T-helper 17 cell (primary cell): ENCODE results near the gene CCDC138. TPM values are rescaled to one million over a fixed set of nuclear protein-coding genes. Genes with fewer than 3 reads are reported as not detected.

ENCODE experiments used
- ATAC-seq: fragments of 150-1000 bp; cut with Tn5 transposase; 2 replicates; pipeline ENCODE4 v1.10.0; 2021; ENCODE audit warnings: mild to moderate bottlenecking, moderate library complexity
- DNase-seq, 3 donors: peaks; one replicate each; pipeline versions ENCODE4 v3.0.0 to v3.0.0-alpha.2; 2020 to 2021
- H3K9me3 ChIP-seq: one replicate; pipeline ENCODE4 v1.7.0; 2013; ENCODE audit warnings: low read length, mild to moderate bottlenecking; ENCODE audit not compliant: control insufficient read depth, poor library complexity, severe bottlenecking
- H3K27ac Mint-ChIP-seq: one replicate; pipeline ENCODE4 v1.8.0; 2022; ENCODE audit warnings: mild to moderate bottlenecking, moderate library complexity, mixed read lengths
- H3K27me3 Mint-ChIP-seq: one replicate; pipeline ENCODE4 v1.8.0; 2022; ENCODE audit warnings: mixed read lengths
- H3K36me3 Mint-ChIP-seq: one replicate; pipeline ENCODE4 v1.8.0; 2022; ENCODE audit warnings: low read depth, mixed read lengths
- H3K4me1 Mint-ChIP-seq: one replicate; pipeline ENCODE4 v1.8.0; 2022; ENCODE audit warnings: mild to moderate bottlenecking, mixed read lengths
- H3K4me3 Mint-ChIP-seq: one replicate; pipeline ENCODE4 v1.8.0; 2022; ENCODE audit warnings: mild to moderate bottlenecking, moderate library complexity, mixed read lengths
- total RNA-seq, 4 donors: library from RNA in 2 of 4; stranded (reverse) in 2 of 4; gene quantifications; one replicate each; pipeline ENCODE4 v1.2.3 and lab custom pipeline; 2022 to 2026

CCDC138 gene
- total RNA-seq, 2 donors from 2014 or later: 2.2 to 4.1 TPM

DNA sequence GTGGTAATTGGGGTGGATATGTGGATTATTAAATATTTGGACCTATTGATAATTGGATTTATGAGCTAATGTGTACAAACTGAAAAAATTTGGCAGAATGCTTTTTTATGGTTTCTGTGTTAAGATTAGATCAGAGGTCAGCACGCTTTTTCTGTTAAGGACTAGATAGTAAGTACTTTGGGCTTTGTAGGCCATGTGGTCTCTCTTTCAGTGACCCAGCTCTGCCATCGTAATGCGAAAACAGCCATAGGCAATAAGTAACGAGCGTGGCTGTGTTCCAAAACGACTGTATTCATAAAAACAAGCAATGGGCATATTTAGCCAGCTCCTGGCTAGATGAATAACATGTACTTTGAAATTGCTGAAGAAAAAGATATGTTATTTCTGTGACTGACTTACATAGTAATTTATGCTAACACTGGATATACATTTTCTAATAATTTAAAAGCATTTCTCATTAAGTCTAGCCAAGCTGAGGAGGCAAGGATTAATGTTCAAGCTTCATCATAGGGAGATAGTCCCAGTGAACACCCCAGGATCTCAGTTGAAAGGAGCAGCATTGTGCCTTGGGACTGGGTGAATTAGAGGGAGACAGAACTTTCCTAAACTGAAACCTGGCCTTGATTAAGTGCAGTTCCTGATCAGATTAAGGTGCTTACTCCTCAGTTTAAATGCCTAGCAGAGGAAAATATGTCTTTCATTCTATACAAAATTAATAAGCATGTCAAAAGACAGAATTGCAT lies 20.0 kb downstream of the CCDC138 start:
- Mint-ChIP-seq H3K27me3 (no peaks in the 10 kb centered on the region), H3K36me3 (peaks cover 7% of the 10 kb centered on the region), H3K27ac (no peak overlapping the region), H3K4me1 (peaks cover 5% of the 10 kb centered on the region), H3K4me3 (no peak overlapping the region)
- no peaks in the 10 kb centered on the region for H3K9me3 ChIP-seq
- no peak for DNase-seq
- no peak for ATAC-seq

DNA sequence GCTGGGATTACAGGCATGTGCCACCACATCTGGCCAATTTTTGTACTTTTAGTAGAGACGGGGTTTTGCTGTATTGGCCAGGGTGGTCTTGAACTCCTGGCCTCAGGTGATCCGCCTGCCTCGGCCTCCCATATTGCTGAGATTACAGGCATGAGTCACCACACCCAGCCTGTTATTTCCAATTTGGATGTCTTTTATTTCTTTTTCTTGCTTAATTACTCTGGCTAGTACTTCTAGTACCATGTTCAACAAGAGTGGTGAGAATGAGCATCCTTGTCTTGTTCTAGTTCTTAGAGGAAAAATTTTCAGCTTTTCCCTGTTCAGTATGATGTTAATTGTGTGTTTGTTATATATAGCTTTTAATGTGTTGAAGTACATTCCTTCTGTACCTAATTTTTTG lies 23.4 kb downstream of the CCDC138 start:
- H3K4me3 Mint-ChIP-seq: no peak overlapping the region
- no peak for DNase-seq
- ATAC-seq: no peak
- H3K27me3 Mint-ChIP-seq: no peaks in the 10 kb centered on the region
- no peaks in the 10 kb centered on the region for H3K9me3 ChIP-seq
- H3K4me1 Mint-ChIP-seq: peaks cover 5% of the 10 kb centered on the region
- H3K36me3 Mint-ChIP-seq: peaks cover 8% of the 10 kb centered on the region
- no peak overlapping the region for H3K27ac Mint-ChIP-seq

- peaks cover 2% of the 10 kb centered on the region for H3K4me1 Mint-ChIP-seq
- H3K27me3 Mint-ChIP-seq: no peaks in the 10 kb centered on the region
- H3K9me3 ChIP-seq: no peaks in the 10 kb centered on the region
- ATAC-seq (no peak), DNase-seq (no peak)
- H3K36me3 Mint-ChIP-seq: peaks cover 5% of the 10 kb centered on the region
- H3K27ac Mint-ChIP-seq: no peak overlapping the region
- no peak overlapping the region for H3K4me3 Mint-ChIP-seq
Observed at GRCh38 chr2:108810993-108811957, 24.7 kb downstream of the CCDC138 start.

DNA sequence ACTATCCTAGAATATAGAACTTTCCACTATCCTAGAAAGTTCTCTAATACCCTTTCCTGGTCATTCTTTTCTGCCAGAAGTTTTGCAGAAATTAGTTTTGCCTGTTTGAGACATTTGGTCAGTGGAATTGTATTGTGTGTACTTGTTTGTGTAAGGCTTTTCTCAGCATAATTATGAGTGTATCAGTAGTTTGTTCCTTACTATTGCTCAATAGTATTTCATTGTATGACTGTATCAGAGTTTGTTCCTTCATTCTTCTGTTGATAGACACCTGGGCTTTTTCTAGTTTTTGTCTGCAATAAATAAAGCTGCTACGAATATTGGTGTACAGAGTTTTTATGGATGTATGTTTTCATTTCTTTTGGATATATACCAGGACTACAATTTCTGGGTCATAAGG lies 27.2 kb downstream of the CCDC138 start:
- H3K27ac Mint-ChIP-seq: no peak overlapping the region
- DNase-seq (no peak), ATAC-seq (no peak)
- H3K4me1 Mint-ChIP-seq: no peaks in the 10 kb centered on the region
- H3K4me3 Mint-ChIP-seq: no peak overlapping the region
- no peaks in the 10 kb centered on the region for H3K9me3 ChIP-seq
- no peaks in the 10 kb centered on the region for H3K27me3 Mint-ChIP-seq
- H3K36me3 Mint-ChIP-seq: peaks cover 3% of the 10 kb centered on the region

DNA sequence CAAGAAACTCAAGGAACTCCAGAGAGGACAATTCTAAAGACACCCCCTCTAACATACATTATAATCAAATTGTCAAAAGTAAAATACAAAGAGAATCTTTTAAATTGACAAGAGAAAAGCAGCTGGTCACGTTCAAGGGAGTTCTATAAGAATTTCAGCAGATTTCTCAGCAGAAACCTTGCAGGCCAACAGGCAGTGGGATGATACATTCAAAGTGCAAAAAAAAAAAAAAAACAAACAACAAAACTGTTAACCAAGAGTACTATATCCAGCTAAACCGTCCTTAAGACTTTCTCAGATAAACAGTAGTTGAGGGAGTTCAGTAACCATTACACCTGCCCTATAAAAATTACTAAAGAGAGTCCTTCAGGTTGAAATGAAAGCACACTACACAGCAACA lies 33.9 kb downstream of the CCDC138 start:
- H3K9me3 ChIP-seq: peaks cover 5% of the 10 kb centered on the region
- Mint-ChIP-seq H3K27me3 (no peaks in the 10 kb centered on the region), H3K4me3 (no peak overlapping the region), H3K27ac (no peak overlapping the region), H3K36me3 (peaks cover 3% of the 10 kb centered on the region), H3K4me1 (no peaks in the 10 kb centered on the region)
- ATAC-seq (no peak), DNase-seq (no peak)

DNA sequence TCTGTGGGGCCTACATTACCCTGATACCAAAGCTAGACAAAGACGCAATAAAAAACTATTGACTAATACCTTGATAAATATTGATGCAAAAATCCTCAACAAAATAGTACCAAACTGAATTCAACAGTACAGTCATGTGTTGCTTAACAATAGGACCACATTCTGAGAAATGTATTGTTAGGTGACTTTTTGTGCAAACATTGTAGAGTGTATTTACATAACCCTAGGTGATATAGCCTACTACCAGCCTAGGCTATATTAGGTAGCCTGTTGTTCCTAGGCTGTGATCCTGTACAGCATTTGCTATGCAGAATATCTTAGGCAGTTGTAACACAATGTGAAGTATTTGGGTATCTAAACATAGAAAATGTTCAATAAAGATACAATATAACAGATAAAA lies 36.7 kb downstream of the CCDC138 start:
- ATAC-seq (no peak), DNase-seq (no peak)
- no peak overlapping the region for H3K4me3 Mint-ChIP-seq
- peaks cover 3% of the 10 kb centered on the region for H3K36me3 Mint-ChIP-seq
- H3K27ac Mint-ChIP-seq: no peak overlapping the region
- H3K9me3 ChIP-seq: peaks cover 5% of the 10 kb centered on the region
- H3K4me1 Mint-ChIP-seq: no peaks in the 10 kb centered on the region
- H3K27me3 Mint-ChIP-seq: no peaks in the 10 kb centered on the region

- Mint-ChIP-seq H3K4me3 (no peak overlapping the region), H3K27me3 (no peaks in the 10 kb centered on the region), H3K36me3 (peaks cover 3% of the 10 kb centered on the region), H3K4me1 (no peaks in the 10 kb centered on the region), H3K27ac (no peak overlapping the region)
- DNase-seq (no peak), ATAC-seq (no peak)
- peaks cover 5% of the 10 kb centered on the region for H3K9me3 ChIP-seq
Observed at GRCh38 chr2:108824316-108825070, 37.9 kb downstream of the CCDC138 start.

GRCh38 chr2:108825254-108825653 lies 38.7 kb downstream of the CCDC138 start:
- peaks cover under 1% of the 10 kb centered on the region for H3K9me3 ChIP-seq
- no peaks in the 10 kb centered on the region for H3K4me1 Mint-ChIP-seq
- DNase-seq: no peak
- ATAC-seq: no peak
- H3K4me3 Mint-ChIP-seq: no peak overlapping the region
- no peak overlapping the region for H3K27ac Mint-ChIP-seq
- H3K27me3 Mint-ChIP-seq: no peaks in the 10 kb centered on the region
- peaks cover under 1% of the 10 kb centered on the region for H3K36me3 Mint-ChIP-seq

DNA sequence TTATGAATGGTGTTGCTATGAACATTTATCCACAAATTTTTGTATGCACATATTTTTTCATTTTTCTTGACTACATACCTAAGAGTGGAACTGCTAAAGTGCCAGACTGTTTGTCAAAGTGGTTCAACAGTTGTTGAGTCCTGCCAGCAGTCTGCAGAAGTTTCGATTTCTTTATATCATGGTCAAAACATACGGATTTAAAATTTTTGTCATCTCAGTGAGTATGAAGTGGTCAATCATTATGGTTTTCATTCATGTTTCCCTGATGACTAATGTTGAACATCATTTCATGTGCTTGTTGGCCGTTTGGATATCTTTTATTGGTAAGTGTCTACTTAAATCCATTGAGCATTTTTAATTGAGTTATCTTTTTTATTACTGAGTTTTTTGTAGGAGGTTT lies 39.2 kb downstream of the CCDC138 start:
- no peaks in the 10 kb centered on the region for H3K27me3 Mint-ChIP-seq
- H3K4me1 Mint-ChIP-seq: no peaks in the 10 kb centered on the region
- DNase-seq: no peak
- no peak for ATAC-seq
- H3K36me3 Mint-ChIP-seq: no peaks in the 10 kb centered on the region
- H3K27ac Mint-ChIP-seq: no peak overlapping the region
- no peaks in the 10 kb centered on the region for H3K9me3 ChIP-seq
- no peak overlapping the region for H3K4me3 Mint-ChIP-seq

- H3K36me3 Mint-ChIP-seq: no peaks in the 10 kb centered on the region
- no peak overlapping the region for H3K27ac Mint-ChIP-seq
- no peaks in the 10 kb centered on the region for H3K27me3 Mint-ChIP-seq
- H3K4me3 Mint-ChIP-seq: no peak overlapping the region
- DNase-seq (no peak), ATAC-seq (no peak)
- no peaks in the 10 kb centered on the region for H3K9me3 ChIP-seq
- H3K4me1 Mint-ChIP-seq: peaks cover 3% of the 10 kb centered on the region
Observed at GRCh38 chr2:108829578-108830310, 43.2 kb downstream of the CCDC138 start.

DNA sequence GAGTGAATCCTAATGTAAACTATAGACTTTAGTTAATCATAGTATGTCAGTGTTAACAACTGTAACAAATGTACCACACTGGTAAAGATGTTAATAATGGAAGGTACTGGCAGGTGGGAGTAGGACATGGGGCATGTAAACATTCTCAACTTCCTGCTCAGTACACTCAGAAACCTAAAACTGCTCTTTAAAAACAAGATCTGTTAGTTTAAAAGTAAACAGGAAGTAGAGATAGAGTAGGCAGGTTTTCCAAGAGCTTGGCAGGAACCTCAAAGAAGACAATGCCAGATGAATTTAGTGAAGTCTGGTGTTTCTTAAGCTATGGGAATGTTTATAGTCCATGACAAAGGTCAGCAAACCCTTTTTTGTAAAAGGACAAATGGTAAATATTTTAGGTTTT lies 46.6 kb downstream of the CCDC138 start:
- DNase-seq: no peak

DNA sequence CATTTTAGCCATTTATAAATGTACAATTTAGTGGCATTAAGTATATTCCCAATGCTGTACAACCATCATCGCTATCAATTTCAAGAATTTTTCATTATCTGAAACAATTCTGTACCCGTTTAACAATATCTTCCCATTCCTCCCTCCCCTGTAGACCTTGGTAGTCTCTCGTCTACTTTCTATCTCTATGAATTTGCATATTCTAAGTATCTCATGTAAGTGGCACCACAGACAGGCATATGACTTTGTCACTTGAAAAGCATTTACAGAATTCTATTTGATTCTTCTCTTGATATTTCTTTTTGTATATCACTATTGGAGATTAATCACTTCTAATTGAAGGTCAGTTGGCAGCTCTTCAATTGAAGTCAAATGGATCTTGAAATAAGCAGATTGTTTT lies 48.0 kb downstream of the CCDC138 start:
- H3K4me3 Mint-ChIP-seq: peak overlapping the region; percentile 32
- H3K9me3 ChIP-seq: no peaks in the 10 kb centered on the region
- no peak for ATAC-seq
- H3K27ac Mint-ChIP-seq: no peak overlapping the region
- H3K36me3 Mint-ChIP-seq: no peaks in the 10 kb centered on the region
- peaks cover 3% of the 10 kb centered on the region for H3K4me1 Mint-ChIP-seq
- no peaks in the 10 kb centered on the region for H3K27me3 Mint-ChIP-seq
- no peak for DNase-seq

More for the DNA sequence above, 46.6 kb downstream of the CCDC138 start:
- H3K9me3 ChIP-seq: no peaks in the 10 kb centered on the region
- Mint-ChIP-seq H3K4me1 (peaks cover 3% of the 10 kb centered on the region), H3K36me3 (no peaks in the 10 kb centered on the region), H3K4me3 (no peak overlapping the region), H3K27ac (no peak overlapping the region), H3K27me3 (no peaks in the 10 kb centered on the region)
- no peak for ATAC-seq
